Stimulated activated naive CD8-positive, alpha-beta T cell treated with anti-CD3 and anti-CD28 coated beads, Interleukin-15, Interleukin-2, amounts not matched to agents 100 ng/mL and 50 ng/mL, for 24 hours (primary cell): ENCODE measurements around the gene XPC.
"Not testable (repeated sequence)": the region's sequence is repeated elsewhere in the genome, so short reads cannot be mapped to it uniquely, and the experiment has no call there.

Source experiments
- H3K27ac Mint-ChIP-seq: one replicate; pipeline ENCODE4 v1.8.0; 2021; ENCODE audit warnings: mild to moderate bottlenecking, mixed read lengths
- H3K27me3 Mint-ChIP-seq: one replicate; pipeline ENCODE4 v1.8.0; 2021; ENCODE audit warnings: mixed read lengths
- H3K36me3 Mint-ChIP-seq: one replicate; pipeline ENCODE4 v1.8.0; 2021; ENCODE audit warnings: low read depth, mixed read lengths
- H3K4me1 Mint-ChIP-seq: one replicate; pipeline ENCODE4 v1.8.0; 2021; ENCODE audit warnings: low read depth, mixed read lengths
- H3K4me3 Mint-ChIP-seq: one replicate; pipeline ENCODE4 v1.8.0; 2021; ENCODE audit warnings: mild to moderate bottlenecking, mixed read lengths
- H3K9me3 Mint-ChIP-seq: one replicate; pipeline ENCODE4 v1.8.0; 2021; ENCODE audit warnings: mixed read lengths

Gene XPC

DNA sequence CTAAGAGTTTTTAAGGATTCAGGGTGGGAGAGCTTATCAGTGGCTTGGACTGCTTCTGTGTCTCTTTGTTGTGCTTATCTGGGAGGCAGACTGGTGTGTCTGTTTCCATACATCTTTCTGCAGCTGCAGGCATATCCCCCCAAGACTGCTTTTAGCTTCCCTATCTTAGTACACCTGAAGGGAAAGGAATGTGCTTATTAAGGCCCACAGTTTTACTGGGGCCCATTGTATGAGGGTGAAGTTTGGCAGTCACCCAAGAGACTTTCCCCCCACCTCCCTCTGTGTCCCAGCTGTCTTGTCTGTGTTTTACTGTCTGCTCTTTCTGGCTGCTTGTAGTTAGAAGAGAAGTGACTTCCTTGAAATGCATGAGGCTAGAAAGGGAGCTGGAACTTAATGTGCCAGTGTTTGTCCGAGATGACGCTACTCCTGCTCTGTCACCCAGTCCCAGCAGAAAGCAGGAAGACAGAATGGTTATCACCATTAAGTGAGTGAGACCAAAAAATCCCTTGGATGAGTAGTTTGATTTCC lies 57.4 kb downstream of the XPC start:
- H3K4me1 Mint-ChIP-seq, result peaks cover 36% of the 10 kb centered on the region
- H3K4me3 Mint-ChIP-seq, H3K27ac Mint-ChIP-seq, H3K27me3 Mint-ChIP-seq, H3K9me3 Mint-ChIP-seq: not testable (repeated sequence)
- peaks cover 48% of the 10 kb centered on the region for H3K36me3 Mint-ChIP-seq

GRCh38 chr3:14120111-14120920 lies 58.1 kb downstream of the XPC start:
- Mint-ChIP-seq H3K4me3 (no peak overlapping the region), H3K9me3 (no peaks in the 10 kb centered on the region), H3K36me3 (peaks cover 54% of the 10 kb centered on the region), H3K27me3 (no peaks in the 10 kb centered on the region), H3K4me1 (peaks cover 33% of the 10 kb centered on the region), H3K27ac (peak overlapping the region; percentile 28)

GRCh38 chr3:14119651-14120050 lies 58.8 kb downstream of the XPC start:
- H3K27ac Mint-ChIP-seq, result no peak overlapping the region
- peaks cover 33% of the 10 kb centered on the region for H3K4me1 Mint-ChIP-seq
- no peaks in the 10 kb centered on the region for H3K27me3 Mint-ChIP-seq
- no peak overlapping the region for H3K4me3 Mint-ChIP-seq
- H3K36me3 Mint-ChIP-seq, result peaks cover 59% of the 10 kb centered on the region
- no peaks in the 10 kb centered on the region for H3K9me3 Mint-ChIP-seq

DNA sequence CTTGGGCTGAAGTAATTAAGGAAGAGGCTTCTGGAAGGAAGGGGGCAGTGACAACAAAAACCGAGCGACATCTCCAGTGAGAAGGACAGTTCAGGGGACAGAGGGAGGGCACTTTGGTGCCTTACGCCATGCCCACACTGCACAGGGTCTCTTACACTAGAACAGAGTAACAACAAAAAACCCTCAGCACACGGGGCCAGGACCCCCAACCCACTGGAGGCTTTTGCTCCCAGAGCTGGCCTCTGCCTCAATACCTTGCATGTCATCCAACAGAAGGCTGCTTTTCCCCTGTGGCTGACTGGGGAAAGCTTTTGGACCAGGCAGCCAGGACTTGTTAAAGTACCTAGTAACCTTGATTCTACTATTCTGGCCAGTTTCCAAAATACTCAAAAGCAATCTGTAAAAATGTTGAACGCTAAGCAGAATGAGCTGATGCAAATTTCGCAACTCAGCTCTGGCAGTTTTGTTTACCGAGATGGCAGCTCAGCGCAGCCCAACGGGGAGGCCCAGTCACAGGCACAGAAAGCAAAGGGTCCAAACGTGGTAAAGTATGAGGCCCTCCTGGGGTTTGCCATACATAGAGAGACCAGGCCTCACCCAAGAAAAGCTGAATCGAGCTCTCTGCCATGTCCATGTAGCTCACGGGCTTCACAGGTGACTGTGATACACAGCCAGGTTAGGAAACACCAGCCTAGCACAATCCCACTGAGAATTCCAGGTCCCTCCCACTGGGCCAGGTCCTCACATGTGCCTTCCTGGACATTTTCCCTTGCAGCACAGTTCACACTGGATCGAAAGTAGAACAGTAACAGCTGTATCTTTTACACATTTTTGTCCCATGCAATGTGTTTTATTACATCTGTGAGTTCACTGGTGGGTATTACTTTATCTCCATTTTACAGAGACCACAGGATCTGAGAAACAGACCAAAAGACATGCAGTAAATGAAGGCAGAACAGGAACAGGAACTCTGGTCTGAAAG lies 59.7 kb downstream of the XPC start:
- Mint-ChIP-seq H3K4me1 (peaks cover 29% of the 10 kb centered on the region), H3K36me3 (peaks cover 64% of the 10 kb centered on the region), H3K27ac (no peak overlapping the region)

GRCh38 chr3:14117468-14118399 lies 60.7 kb downstream of the XPC start:
- H3K27ac Mint-ChIP-seq, result no peak overlapping the region
- H3K36me3 Mint-ChIP-seq, result peaks cover 68% of the 10 kb centered on the region
- no peaks in the 10 kb centered on the region for H3K9me3 Mint-ChIP-seq
- no peaks in the 10 kb centered on the region for H3K27me3 Mint-ChIP-seq
- peaks cover 20% of the 10 kb centered on the region for H3K4me1 Mint-ChIP-seq
- H3K4me3 Mint-ChIP-seq, result no peak overlapping the region

More for the DNA sequence above, 59.7 kb downstream of the XPC start:
- Mint-ChIP-seq H3K27me3 (no peaks in the 10 kb centered on the region), H3K4me3 (no peak overlapping the region), H3K9me3 (no peaks in the 10 kb centered on the region)

- no peak overlapping the region for H3K4me3 Mint-ChIP-seq
- no peaks in the 10 kb centered on the region for H3K4me1 Mint-ChIP-seq
- peaks cover 58% of the 10 kb centered on the region for H3K36me3 Mint-ChIP-seq
- no peaks in the 10 kb centered on the region for H3K9me3 Mint-ChIP-seq
- no peak overlapping the region for H3K27ac Mint-ChIP-seq
- no peaks in the 10 kb centered on the region for H3K27me3 Mint-ChIP-seq
Observed at GRCh38 chr3:14113965-14114635, 64.3 kb downstream of the XPC start.

DNA sequence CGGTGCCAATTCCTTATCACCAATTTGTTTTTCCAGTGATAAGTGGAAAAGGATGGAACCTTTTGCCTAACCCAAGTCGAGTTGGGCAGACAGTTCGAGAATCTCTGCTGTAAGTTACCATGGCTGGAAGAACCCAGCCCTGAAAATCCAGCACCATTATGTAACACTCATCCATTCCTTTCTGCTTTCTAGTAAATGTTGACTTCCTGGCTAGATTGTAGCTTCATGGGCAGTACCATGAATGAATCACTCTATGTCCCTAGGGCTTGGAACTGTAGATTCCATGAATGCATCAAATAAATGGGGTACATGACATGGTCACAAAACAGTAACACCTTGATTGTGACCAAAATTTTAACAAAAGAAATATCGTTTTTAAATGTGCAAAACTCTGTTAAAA lies 67.7 kb downstream of the XPC start:
- Mint-ChIP-seq H3K9me3 (no peaks in the 10 kb centered on the region), H3K4me1 (no peaks in the 10 kb centered on the region), H3K27ac (no peak overlapping the region), H3K27me3 (no peaks in the 10 kb centered on the region), H3K4me3 (no peak overlapping the region), H3K36me3 (peaks cover 48% of the 10 kb centered on the region)

GRCh38 chr3:14109821-14110220 lies 68.6 kb downstream of the XPC start:
- H3K27me3 Mint-ChIP-seq, H3K27ac Mint-ChIP-seq, H3K9me3 Mint-ChIP-seq, H3K4me3 Mint-ChIP-seq, H3K4me1 Mint-ChIP-seq: not testable (repeated sequence)
- peaks cover 42% of the 10 kb centered on the region for H3K36me3 Mint-ChIP-seq

DNA sequence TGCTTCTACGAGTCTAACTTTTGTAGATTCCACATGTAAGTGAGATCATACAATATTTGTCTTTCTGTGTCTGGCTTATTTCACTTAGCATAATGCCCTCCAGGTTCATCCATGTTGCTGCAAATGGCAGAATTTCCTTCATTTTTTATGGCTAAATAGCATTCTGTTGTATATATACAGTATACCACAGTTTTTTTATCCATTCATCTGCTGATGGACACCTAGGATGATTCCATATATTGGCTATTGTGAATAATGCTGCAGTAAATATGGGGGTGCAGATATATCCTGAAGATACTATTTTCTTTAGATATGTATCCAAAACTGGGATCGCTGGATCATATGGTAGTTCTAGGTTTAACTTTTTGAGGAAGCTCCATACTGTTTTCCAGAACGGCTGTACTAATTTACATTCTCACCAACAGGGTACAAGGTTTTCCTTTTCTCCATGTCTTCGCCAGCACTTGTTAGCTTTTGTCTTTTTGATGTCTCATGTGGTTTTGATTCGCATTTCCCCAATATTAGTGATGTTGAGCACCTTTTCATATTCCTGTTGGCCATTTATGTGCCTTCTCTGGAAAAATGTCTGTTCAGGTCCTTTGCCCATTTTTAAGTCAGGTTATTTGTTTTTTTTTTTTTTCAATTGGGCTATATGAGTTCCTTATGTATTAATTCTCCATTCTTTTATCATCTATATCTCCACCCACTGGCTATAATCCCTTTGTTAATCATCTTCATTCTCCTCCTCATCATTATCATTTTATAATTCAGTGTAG lies 80.6 kb downstream of the XPC start:
- no peaks in the 10 kb centered on the region for H3K4me1 Mint-ChIP-seq
- H3K36me3 Mint-ChIP-seq, result no peaks in the 10 kb centered on the region
- H3K27me3 Mint-ChIP-seq, result peaks cover 32% of the 10 kb centered on the region
- H3K27ac Mint-ChIP-seq, result no peak overlapping the region
- no peak overlapping the region for H3K4me3 Mint-ChIP-seq
- no peaks in the 10 kb centered on the region for H3K9me3 Mint-ChIP-seq

- Mint-ChIP-seq H3K9me3 (no peaks in the 10 kb centered on the region), H3K27me3 (peaks cover 36% of the 10 kb centered on the region), H3K4me1 (no peaks in the 10 kb centered on the region), H3K4me3 (no peak overlapping the region), H3K27ac (no peak overlapping the region), H3K36me3 (no peaks in the 10 kb centered on the region)
Observed at GRCh38 chr3:14096742-14097141, 81.7 kb downstream of the XPC start.
